Hematopoietic multipotent progenitor cell (in vitro differentiated cells): ENCODE data around the gene UGT2B7. TPM values are rescaled to one million over a fixed set of nuclear protein-coding genes. Genes with fewer than 3 reads are reported as not detected.
A peak's percentile ranks its signal among the peaks of the same experiment; 100 is the strongest.
"Not testable (repeated sequence)": the region's sequence is repeated elsewhere in the genome, so short reads cannot be mapped to it uniquely, and the experiment has no call there.

Experiments
- DNase-seq, 3 donors: peaks; one replicate each; pipeline ENCODE4 v3.0.0-alpha.2; 2011 to 2015; ENCODE audit warnings: low read depth in 2 of 3, low spot score in 2 of 3
- total RNA-seq: library from RNA; depleted of rRNA; stranded (reverse); fragments of >200 nt; gene quantifications from one replicate; pipeline ENCODE4 v1.2.3, GENCODE V29; 2012

Gene UGT2B7
- not detected for total RNA-seq

- no peak for DNase-seq
Measured at GRCh38 chr4:69096111-69096656, at the start of gene UGT2B7. TSS of gene UGT2B7 (plus strand) at chr4:69096474. CDS start at chr4:69096521, 47 bp downstream.

- DNase-seq, result no peak
Measured at GRCh38 chr4:69049860-69050259, 46.4 kb upstream of the UGT2B7 start.

- not testable (repeated sequence) for DNase-seq
Measured at GRCh38 chr4:69050853-69051575, 45.3 kb upstream of the UGT2B7 start.

- no peak for DNase-seq
Measured at GRCh38 chr4:69051576-69051943, 44.7 kb upstream of the UGT2B7 start.

GRCh38 chr4:69053309-69053885, 42.9 kb upstream of the UGT2B7 start:
- not testable (repeated sequence) for DNase-seq

- DNase-seq, result not testable (repeated sequence)
Measured at GRCh38 chr4:69054033-69054432, 42.2 kb upstream of the UGT2B7 start.

- no peak for DNase-seq
Measured at GRCh38 chr4:69054578-69055200, 41.6 kb upstream of the UGT2B7 start.

GRCh38 chr4:69056150-69056549, 40.1 kb upstream of the UGT2B7 start:
- no peak for DNase-seq

- DNase-seq, result no peak
Measured at GRCh38 chr4:69056921-69057550, 39.2 kb upstream of the UGT2B7 start.

- no peak for DNase-seq
Measured at GRCh38 chr4:69057620-69058409, 38.5 kb upstream of the UGT2B7 start.

- DNase-seq, result no peak
Measured at GRCh38 chr4:69058410-69059059, 37.7 kb upstream of the UGT2B7 start.

GRCh38 chr4:69060651-69061308, 35.5 kb upstream of the UGT2B7 start:
- DNase-seq, result peak in 1 of 3 donors; percentile 1

GRCh38 chr4:69064391-69064790, 31.9 kb upstream of the UGT2B7 start:
- DNase-seq, result no peak

GRCh38 chr4:69066945-69067344, 29.3 kb upstream of the UGT2B7 start:
- no peak for DNase-seq

- no peak for DNase-seq
Measured at GRCh38 chr4:69069085-69069484, 27.2 kb upstream of the UGT2B7 start.

- no peak for DNase-seq
Measured at GRCh38 chr4:69070590-69070989, 25.7 kb upstream of the UGT2B7 start.

- DNase-seq, result no peak
Measured at GRCh38 chr4:69071286-69071685, 25.0 kb upstream of the UGT2B7 start.

- DNase-seq, result no peak
Measured at GRCh38 chr4:69073375-69073774, 22.9 kb upstream of the UGT2B7 start.

GRCh38 chr4:69075061-69075792, 21.0 kb upstream of the UGT2B7 start:
- DNase-seq, result no peak
